NCI-H526 treated with DMSO at 0.1 percent for 48 hours (cell line): ENCODE measurements around the gene STOM.

Source experiments
- DNase-seq: peaks from one replicate; lab custom pipeline; 2025; lab: John Stamatoyannopoulos, UW

STOM gene

GRCh38 chr9:121322037-121322736, 47.9 kb downstream of the STOM start:
- DNase-seq: no peak

DNA sequence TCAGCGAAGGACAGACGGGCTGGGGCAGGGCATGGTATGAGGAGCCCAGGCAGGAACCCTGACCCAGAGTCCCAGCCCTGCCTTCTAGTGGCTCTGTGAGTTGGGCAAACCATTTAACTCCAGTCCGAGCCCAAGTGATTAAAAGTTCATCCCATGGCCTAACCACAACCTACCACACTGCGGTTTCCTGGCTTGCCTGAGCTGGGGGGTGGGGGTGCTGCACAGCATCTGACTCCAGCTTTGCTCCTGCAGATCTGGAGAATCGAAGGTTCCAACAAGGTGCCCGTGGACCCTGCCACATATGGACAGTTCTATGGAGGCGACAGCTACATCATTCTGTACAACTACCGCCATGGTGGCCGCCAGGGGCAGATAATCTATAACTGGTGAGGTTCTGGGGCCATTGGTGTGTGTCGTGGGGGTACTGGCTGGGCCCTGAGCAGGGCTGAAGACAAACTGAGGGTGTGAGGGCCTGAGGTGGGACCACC, 49.0 kb downstream of the STOM start:
- DNase-seq: no peak

DNA sequence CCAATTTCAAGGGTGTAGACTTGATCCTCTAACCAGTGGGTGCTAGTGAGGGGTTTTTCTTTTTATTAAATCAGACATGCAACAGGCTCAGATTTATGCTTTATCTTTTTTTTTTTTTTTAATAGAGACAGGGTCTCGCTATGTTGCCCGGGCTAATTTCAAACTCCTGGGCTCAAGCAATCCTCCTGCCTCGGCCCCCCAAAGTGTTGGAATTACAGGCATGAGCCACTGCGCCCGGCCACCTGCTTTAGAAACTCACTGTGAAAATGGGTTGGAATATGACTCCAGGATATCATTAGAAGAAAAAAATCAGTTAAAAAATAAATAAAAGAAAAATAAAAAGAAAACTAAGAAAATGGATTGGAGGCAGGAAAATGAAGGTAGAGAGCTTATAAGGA, 50.7 kb downstream of the STOM start:
- DNase-seq: no peak

DNA sequence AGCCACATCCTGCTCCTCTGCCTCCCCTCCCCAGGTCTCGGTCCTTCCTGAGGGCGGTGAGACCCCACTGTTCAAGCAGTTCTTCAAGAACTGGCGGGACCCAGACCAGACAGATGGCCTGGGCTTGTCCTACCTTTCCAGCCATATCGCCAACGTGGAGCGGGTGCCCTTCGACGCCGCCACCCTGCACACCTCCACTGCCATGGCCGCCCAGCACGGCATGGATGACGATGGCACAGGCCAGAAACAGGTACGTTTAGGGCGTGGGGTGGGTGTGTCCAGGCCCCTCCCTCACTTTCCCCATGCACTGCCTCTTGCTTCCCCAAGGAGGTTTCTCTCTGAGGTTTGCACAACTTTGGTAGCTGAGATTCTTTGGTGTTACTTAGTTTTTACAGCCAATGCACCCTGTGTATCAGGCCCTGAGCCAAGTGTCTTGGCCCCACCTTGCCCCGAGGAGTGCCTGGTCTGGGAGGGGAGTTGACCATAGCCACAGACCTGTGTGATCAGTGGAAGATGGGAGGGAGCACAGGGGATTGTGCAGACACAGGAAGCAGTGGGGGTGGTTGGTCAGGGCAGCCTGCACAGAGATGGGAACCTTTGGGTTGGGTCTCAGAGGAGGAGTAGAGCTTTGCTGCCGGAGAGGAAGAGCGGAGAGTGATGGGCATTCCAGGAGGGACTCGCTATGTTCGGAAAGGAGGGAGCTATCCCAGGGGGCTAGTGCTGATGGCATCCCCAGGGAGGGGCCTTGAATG, 51.2 kb downstream of the STOM start:
- no peak for DNase-seq

- DNase-seq: no peak
These were observed 52.1 kb downstream of the STOM start for GRCh38 chr9:121317737-121318630.

- DNase-seq: no peak
These were observed 53.1 kb downstream of the STOM start for GRCh38 chr9:121316852-121317373.

DNA sequence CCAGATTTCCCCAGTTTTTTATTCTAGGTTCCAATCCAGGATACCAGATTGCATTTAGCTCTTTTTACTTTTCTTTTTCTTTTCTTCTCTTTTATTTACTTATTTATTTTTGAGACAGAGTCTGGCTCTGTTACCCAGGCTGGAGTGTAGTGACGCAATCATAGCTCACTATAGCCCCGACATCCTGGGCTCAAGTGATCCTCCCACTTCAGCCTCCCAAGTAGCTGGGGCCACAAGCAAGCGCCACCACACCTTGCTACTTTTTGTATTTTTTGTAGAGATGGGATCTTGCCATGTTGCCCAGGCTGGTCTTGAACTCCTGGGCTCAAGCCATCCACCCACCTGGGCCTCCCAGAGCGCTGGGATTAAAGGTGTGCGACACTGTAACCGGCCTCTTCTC, 53.7 kb downstream of the STOM start:
- DNase-seq: no peak

DNA sequence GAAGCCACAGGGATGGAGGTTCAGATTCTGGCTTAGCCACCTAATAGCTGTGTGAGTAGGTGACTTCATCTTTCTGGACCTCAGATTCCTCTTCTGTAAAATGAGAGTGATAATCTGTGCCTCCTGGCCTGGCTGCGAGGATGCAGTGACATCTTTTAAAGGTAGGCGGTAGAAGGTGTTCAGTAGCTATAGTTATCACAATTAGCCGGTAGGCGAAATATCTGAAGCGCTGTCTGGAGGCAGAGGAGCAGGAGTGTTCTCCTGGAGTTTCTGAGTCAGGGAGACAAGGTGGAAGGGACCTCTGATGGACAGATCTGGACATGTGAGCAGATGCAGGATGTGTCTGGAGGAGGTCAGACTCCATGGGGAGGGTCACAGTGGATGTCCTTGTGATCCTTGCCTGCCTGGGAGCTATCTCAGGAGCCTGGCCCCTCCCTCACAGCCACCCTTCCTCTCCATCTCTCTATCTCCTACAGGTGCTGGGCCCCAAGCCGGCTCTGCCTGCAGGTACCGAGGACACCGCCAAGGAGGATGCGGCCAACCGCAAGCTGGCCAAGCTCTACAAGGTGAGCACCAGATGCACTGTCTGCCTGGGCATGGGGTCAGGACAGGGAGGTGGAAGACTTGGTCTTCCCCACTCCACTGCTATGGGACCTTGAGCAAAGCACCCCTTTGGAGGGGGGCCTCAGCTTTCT, 56.4 kb downstream of the STOM start:
- DNase-seq: no peak

DNA sequence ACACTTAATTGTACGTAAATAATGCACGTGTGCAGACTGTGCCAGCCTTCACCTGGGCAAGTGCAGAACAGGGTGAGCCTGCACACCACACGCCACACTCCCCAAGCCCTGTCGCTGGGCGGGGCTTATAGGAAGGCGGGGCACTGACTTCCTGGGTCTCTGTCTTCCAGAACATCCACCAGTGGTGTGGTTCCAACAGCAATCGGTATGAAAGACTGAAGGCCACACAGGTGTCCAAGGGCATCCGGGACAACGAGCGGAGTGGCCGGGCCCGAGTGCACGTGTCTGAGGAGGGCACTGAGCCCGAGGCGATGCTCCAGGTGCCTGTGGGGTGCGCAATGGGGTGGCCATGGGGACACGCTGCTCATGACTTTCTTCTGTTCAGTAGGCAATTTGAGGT, 57.9 kb downstream of the STOM start:
- DNase-seq: no peak

DNA sequence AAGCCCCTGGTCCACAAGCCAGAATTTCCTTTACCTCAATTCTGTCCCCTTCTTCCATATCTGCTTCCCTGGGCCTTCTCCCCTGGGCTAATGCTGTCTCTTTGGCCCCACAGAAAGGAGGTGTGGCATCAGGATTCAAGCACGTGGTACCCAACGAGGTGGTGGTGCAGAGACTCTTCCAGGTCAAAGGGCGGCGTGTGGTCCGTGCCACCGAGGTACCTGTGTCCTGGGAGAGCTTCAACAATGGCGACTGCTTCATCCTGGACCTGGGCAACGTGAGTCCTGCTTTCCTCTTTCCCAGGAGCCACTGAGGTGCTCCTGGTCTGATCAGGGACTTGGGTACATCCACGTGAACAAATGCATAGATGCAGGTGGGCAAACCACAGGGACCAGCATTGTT, 59.5 kb downstream of the STOM start:
- no peak for DNase-seq

DNA sequence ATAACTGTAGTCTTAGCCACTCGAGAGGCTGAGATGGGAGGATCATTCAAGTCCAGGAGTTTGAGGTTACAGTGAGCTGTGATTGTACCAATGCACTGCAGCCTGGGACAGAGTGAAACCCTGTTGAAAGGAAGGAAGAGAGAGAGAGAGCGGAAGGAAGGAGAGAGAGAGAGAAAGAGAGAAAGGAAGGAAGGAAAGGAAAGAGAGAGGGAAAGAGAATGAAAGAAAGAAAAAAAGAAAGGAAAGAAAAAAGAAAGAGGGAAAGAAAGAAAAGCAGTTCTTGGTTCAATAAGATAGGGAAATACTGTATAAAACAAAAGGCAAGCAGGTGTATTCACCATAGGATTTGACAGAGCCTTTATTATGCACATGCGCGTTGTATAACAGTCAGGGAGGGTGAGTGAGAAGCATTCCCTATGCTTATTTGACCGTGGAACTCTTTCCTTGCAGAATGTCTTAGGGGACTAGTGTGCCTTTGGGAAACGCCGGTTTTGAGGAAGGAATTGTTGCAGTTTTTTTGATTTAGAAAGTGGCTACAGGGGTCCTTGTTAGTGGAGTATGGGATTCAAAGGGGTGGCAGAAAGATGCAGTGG, 60.1 kb downstream of the STOM start:
- DNase-seq: no peak

GRCh38 chr9:121309171-121309570, 60.9 kb downstream of the STOM start:
- no peak for DNase-seq

GRCh38 chr9:121308765-121309164, 61.3 kb downstream of the STOM start:
- DNase-seq: no peak

DNA sequence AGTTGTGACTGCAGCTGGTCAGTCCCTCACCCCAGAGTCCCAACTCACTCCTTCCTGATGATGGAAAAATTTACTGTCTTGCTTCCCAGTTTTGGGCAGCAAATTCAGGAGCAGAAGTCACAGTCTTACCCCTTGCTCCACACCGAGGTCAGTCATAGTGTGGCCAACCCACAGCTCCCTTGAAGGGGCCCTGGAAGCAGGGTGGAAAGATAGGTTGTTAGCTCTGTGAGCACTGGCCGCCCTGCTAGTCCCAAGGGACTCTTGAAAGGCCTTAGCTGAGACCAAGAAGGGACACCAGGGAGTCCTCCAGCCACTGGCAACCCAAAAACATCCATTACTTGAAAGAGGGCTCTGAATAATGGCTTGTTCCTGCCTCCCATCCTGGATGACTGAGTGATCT, 62.1 kb downstream of the STOM start:
- DNase-seq: no peak

DNA sequence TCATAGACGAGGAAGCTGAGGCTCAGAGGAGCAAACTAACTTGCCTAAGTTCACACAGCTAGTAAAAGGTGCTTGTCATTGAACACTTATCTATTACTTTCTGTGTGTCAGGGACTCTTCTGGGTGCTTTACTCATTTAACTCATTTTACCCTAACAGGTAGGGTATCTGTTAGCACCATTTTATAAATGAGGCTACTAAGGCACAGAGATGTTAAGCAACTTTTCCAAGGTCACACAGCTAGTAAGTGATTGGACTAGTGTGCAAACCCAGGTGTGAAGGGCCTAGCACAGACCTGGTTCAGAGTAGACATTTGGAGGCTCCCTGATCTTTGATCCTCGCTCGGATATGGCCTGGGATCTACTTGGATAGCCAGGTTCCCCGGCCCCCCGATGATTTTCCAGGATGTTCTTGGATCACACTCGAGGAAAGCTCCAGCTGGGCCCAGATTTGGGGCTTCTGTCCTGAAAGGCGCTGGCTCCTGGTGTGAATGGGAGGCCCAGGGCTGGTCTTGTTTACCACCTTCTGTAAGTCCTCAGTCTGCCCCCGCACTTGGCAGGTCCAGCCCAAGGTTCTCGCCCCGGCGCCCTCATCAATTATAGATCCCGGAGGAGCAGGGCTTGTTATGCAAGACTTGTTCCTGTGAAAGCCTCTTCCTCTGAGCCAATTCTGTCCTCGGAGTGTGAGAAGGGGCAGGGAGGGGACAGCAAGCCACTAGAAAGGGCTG, 64.6 kb downstream of the STOM start:
- no peak for DNase-seq

- no peak for DNase-seq
These were observed 65.3 kb downstream of the STOM start for GRCh38 chr9:121304707-121305106.

- no peak for DNase-seq
These were observed 66.3 kb downstream of the STOM start for GRCh38 chr9:121303456-121304451.

DNA sequence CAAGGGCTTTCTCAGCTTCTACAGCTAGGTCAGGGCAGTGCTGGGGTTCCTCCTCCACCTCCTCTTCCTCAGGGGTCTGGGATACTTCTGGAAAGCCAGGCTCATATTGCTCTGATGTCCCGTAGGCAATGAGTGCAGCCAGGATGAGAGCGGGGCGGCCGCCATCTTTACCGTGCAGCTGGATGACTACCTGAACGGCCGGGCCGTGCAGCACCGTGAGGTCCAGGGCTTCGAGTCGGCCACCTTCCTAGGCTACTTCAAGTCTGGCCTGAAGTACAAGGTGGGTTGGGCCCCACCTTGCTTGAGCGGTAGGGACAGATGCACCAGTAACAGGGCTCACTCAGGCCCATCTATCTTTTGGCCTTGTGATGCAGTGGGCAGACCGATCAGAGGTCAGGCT, 67.3 kb downstream of the STOM start:
- DNase-seq: no peak

- no peak for DNase-seq
These were observed 67.7 kb downstream of the STOM start for GRCh38 chr9:121302341-121302740.
